KG1 (cell line): ENCODE measurements around the gene PLAU.
A peak's percentile ranks its signal among the peaks of the same experiment; 100 is the strongest.
"Not testable (repeated sequence)": the region's sequence is repeated elsewhere in the genome, so short reads cannot be mapped to it uniquely, and the experiment has no call there.

Experiments used
- DNase-seq: peaks from one replicate; lab custom pipeline; 2025; lab: John Stamatoyannopoulos, UW

The PLAU gene

DNA sequence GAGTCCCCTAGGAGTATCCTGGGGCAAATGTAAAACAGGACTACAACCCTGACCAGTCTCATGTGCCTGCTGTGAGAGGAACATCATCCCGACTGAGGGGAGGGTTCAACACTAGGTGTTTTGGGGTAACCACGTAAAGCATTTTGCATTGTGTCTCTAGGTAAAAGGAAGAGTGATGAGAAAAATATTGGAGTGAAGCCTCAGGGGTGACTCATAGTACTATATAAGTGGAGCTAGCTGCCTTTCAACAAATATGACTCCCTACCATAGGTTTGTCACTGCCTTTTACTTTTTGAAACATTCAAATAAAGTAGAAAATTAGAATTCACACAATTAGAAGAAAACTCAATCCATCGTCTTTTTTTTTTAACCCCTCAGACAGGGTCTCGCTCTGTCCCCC, 34.0 kb upstream of the PLAU start:
- no peak for DNase-seq

DNA sequence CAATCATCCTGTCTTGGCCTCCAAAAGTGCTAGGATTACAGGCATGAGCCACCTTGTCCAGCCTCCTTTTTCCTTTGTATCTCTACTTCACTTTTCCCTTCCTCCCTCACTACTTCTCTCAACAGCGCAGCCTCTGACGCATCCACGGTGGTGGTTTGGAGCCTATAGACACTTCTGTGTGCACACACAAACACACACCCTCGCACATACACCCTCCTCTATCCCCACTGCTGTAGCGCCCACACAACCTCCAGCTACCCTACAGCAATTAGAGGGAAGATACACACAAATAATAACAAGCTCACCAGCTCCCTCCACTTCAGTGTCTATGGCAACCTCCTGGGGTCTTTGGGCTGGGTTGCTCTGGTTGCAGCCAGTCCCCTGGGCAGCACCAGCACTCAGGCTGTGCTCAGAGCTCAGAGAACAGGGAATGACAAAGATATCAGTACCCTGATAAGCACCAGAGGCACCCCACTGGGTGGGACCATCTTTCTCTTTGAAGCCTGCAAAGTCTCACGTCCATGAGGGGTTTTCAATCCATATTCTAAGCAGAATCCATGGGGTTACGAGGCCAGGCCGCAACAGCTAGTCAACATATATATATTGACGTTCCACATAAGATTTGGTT, 33.3 kb upstream of the PLAU start:
- DNase-seq, result no peak

DNA sequence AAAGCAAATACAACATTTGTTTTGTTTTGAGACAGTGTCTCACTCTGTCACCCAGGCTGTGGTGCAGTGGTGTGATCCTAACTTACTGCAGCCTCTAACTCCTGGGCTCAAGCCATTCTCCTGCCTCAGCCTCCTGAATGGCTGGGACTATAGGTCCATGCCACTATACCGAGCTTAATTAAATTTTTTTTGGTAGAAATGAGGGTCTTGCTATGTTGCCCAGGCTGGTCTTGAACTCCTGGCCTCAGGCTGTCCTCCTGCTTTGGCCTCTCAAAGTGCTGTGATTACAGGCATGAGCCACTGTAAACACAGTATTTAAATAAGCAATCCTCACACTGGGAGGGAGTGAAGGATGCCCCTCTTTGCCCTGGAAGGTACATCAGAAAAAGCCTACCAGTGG, 32.6 kb upstream of the PLAU start:
- DNase-seq, result no peak

DNA sequence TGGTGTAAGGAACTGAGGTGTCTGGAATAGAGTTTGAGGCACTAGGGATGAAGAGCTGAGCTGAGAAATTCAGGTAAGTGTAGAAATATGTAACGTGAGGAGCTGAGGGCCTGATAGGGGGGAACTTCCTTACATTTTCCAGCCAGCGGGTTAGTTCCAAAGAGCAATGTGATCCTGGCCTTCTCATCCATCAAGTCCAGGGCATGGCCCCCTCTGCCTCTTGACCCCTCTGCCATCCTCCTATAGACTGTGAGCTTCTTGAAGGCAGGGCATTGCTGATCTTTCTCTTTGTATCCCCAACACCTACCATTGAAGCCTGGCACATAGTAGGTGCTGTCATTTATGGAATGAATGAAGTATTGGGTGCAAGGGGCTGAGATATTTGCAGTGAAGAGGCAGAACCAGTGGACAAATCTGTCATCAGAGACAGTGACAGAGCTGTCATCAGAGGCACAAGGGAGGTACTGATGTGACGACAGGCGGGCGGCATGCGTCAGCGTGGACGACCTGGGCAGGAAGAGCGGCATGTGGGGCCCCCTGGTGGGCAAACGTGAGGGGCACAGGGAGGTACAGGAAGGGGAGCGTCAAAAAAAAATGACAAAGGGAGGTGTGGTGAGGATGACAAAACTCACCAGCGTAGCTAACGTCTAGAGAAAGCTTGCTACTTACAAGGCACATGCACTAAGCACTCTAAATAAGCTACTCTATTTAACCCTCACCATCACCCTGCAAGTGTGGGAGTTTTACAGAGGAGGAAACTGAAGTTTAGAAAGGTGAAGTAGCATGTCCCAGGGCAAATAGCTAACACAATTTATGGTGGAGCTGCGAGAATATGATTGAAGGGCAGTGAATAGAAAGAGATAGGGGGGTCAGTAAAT, 31.4 kb upstream of the PLAU start:
- DNase-seq, result peak; percentile 83

DNA sequence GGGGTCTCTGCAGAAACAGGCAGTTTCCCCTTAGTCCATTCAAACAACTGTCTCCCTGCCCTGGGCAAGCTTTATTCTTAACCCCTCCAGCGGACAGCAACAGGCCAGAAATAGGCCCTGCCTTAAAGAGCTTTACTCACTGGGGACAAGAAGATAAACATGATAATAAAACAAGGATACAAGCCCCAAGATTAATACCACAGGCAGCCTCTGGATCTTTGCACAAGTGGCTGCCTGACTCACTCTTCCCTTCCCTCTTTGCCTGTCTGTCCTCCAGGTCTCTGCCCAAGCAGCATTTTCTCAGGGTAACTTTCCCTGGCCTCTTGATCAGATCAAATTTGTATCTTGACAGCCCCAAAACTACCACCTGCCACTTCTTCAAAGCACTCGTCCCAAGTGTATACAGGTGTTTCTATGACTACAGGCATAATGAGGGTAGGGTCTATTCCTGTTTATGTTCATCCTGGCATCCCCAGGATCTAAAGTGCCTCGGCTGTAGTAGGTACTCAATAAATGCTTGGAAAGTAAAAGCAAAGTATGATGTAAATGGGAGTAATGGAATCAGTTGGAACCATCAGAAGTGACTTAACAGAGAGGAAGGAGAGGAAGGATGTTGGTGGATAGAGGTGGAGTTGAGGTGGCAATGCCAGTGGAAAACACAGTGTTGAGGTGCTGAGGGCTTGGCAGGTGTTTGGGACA, 29.6 kb upstream of the PLAU start:
- DNase-seq, result no peak

DNA sequence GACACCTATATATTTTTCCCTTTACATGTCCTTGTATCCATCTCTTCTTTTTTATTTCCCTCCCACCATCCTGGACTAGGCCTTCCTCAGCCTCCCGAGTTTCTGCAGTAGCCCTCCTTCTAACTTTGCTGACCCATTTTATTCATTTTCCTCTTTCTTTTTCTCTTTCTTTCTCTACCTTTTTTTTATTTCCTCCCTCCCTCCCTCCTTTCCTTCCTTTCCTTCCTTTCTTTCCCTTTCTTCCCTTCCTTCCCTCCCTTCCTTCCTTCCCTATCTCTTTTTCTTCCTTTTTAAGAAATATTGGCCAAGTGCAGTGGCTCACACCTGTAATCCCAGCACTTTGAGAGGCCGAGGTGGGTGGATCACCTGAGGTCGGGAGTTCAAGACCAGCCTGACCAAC, 26.9 kb upstream of the PLAU start:
- DNase-seq, result no peak

DNA sequence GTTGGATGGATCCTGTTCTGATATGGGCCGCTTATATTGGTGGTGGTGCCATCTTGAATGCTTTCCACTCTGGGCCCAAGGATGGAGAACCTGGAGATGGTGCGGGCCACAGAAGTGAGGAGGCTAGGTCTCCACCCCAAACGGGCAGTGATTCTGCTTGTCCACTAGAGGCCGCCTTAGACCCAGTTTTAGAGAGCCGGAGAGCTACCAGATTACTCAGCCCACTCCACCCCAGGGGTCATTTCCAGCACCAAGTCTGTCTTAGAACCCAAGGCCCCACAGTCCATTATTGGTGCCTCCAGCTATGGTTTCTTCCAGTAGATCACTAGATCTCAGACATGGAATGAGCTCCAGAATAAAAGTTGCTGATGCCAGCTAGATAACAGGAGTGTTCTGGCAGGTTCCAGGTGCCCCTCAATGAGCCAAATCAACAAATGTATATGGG, 24.8 kb upstream of the PLAU start:
- no peak for DNase-seq

DNA sequence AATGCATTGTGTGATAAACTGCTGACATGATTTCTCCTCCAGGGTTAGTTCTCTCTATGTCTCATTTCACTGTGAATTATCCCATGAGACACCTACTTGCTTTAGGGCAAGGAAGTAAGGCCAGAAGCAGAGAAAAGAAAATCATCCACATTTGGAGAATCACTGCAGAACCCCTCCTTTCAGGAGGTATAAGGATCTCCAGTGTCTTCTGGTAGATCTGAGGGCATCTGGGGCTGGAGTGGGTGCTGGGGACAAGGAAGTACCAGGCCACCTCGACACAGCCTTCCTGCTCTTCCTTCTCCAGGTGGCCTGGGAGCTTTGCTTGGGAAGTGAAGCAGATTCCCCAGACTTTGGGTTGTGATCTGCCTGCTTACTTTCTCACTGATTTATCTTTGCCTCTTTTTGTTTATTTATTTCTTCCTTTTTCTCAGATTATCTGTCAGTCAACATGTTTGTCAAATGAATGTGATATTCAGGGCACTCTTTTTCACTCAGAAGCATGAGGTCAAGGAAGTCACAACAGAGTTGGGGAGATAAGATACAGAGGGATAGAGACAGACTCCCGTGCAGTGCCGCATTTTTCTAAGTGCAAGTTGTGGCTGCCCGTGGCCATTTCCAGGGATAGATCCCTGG, 24.2 kb upstream of the PLAU start:
- DNase-seq, result no peak

DNA sequence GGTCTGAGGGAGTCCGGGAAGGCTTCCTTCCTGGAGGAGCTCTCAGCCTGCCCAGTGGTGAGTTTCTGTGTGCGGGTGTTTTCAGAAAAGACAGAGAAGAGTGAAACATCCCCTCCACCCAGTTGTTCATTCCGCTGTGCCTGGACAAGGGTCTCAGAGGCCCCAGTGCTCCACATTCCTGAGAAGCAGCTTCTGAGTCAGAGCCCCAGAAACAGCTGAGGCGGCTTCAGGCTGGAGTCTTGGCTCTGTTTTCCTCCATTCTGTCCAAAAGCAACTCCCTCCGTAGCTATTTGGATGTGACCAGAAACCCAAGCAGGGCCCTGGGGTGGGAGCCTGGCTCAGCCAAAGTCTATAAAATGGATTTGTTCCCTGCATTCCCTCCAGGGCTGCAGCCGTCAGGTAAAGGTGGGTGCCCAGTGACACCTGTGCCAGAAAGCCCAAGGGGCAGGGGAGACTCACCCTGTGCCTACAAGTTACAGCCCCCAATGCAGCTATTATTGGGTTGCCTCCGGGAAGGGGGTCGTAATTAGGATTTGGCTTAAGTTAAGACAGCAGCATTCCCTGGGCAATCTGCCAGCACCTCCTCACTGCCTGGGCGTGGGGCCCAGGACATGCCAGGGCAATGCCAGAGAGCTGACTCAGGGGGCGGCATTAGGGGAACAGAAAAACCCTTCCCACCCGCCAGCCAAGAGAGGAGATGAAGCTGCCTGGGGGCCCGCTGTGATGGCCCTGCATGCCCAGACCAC, 23.5 kb upstream of the PLAU start:
- no peak for DNase-seq

DNA sequence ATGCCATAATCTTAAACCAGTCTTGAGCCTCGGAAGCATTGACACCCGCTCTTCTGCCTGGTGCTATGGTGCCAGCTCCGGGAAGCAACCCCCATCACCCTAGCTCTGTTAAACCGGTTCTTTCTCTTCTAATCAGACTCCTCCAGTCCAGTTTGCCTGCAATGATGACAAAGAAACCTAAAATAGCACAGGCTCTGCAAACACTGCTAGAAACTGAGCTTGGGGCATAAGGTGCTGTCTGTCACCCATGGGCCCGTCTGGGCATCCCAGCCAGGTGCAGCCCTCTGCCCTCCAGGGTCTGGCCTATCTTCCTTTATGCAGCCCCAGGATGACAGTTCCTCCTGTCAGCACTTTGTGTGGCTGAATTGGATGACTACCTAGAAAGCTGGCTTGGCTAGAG, 22.4 kb upstream of the PLAU start:
- no peak for DNase-seq

DNA sequence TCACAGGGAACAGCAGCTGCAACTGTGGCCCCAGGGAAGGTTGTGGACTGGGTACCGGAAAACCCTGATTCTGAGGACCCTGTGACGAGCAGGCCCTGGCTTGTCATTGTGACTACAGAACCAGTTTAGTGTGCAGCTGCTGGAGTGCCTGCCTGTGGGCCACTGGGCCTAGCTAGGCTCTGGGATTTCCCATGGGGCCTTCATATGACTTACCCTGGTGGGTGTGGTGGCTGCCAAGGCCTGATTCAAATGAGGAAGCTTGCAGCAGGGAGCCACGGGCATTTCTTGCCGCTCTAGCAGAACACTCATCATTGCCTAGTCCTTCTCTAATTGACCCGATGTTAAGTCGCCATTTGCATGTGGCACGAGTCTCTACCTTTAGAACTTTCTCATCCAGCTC, 21.9 kb upstream of the PLAU start:
- DNase-seq, result no peak

DNA sequence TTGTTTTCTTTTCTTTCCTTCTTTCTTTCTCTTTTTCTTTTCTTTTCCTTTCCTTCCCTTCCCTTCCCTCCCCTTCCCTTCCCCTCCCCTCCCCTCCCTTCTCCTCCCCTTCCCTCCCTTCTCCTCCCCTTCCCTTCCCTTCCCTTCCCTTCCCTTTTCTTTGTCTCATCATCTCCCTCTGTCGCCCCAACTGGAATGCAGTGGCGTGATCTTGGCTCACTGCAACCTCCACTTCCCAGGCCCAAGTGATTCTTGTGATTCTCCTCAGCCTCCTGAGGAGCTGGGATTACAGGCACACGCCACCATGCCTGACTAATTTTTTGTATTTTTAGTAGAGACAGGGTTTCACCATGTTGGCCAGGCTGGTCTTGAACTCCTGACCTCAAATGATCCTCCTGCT, 21.5 kb upstream of the PLAU start:
- DNase-seq, result not testable (repeated sequence)

DNA sequence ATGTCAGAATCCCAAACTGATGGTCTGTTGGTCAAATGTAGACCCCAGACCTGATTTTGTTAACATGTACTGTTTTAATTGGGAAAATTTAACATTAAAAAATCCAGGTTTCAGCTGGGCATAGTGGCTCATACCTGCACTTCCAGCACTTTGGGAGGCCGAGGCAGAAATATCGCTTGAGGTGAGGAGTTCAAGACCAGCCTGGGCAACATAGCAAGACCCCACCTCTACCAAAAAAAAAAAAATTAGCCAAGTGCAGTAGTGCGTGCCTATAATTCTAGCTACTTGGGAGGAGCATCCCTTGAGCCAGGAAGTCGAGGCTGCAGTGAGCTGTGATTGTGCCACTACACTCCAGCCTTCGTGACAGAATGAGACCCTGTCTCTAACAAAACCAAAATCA, 20.7 kb upstream of the PLAU start:
- no peak for DNase-seq

DNA sequence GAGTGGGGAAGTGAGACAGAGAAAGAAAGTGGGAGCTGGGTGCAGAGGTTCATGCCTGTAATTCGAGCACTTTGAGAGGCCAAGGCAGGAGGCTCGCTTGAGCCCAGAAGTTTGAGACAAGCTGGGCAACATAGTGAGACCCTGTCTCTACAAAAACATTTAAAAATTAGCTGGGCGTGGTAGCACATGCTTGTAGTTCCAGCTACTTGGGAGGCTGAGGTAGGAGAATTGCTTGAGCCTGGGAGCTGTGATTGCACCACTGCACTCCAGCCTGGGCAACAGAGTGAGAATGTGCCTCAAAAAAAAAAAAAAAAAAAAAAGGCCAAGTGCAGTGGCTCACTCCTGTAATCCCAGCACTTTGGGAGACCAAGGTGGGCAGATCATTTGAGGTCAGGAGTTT, 20.1 kb upstream of the PLAU start:
- DNase-seq, result not testable (repeated sequence)

DNA sequence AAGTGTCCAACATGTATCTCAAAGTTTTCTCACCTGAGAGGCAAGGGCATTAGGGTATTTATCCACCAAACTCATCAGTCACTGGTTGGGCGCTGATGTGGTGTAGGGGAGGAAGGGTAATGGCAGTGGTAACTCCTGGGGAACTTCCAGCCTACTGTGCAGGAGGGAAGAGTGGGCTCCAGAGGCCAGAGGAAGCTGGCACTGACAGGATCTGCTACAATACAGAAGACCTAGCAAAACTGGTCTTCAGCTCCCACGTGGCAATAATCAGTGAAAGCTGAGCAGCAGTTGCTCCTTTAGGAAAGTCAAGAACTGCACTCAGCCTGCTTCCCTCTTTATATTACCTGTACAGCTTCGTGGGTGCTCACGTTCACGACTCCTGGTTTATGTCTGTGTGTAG, 19.4 kb upstream of the PLAU start:
- no peak for DNase-seq

DNA sequence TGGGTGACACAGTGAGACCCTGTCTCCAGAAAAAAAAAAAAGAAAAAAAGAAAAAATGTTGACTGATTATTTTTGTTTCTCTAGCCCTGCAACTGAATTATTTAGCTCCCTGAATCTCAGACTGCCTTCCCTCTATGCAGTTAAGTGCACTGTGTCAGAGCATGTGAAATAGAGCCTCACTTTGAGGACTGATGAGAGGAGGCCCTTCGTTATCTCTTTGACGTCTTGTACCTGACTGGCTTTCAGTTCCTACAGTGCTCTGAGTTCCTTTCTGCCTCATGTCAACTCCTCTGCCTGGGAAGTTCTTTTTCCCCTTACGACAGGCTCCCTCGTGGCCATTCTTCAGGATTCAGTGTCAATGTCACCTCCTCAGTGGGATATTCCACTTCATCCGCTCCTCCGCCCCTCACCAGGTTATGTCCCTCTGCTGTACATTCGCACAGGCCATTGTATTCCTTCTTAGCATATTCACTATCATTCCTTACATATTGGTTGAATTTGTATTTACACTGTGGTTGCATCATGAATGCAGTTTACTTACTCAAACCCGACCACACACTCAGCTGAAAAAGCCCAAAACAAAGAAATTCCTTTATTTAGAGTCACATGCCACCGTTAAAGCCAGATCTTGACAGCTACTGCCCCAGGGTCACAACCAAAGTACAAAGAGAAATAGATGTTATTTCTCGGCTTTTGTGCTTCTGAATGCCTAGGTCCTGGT, 18.5 kb upstream of the PLAU start:
- DNase-seq, result no peak

DNA sequence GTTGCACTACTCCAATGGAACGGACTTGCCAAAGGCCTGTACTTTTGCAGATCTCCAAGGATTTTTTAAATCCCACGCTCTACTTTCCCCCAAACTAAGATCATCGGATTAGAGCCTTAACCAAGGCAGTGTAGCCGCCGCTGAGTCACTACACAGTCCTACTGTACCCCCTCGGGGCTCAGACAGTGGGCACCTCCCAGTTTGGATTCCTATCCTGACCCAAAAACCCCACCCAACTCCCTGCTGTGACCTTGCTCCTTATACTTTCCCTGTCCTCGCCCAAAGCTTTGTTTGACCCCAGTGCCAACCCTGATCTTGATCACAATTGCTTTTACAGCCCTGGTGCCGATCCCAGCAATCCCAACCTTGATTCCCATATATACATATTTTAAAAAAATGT, 17.5 kb upstream of the PLAU start:
- DNase-seq, result no peak

DNA sequence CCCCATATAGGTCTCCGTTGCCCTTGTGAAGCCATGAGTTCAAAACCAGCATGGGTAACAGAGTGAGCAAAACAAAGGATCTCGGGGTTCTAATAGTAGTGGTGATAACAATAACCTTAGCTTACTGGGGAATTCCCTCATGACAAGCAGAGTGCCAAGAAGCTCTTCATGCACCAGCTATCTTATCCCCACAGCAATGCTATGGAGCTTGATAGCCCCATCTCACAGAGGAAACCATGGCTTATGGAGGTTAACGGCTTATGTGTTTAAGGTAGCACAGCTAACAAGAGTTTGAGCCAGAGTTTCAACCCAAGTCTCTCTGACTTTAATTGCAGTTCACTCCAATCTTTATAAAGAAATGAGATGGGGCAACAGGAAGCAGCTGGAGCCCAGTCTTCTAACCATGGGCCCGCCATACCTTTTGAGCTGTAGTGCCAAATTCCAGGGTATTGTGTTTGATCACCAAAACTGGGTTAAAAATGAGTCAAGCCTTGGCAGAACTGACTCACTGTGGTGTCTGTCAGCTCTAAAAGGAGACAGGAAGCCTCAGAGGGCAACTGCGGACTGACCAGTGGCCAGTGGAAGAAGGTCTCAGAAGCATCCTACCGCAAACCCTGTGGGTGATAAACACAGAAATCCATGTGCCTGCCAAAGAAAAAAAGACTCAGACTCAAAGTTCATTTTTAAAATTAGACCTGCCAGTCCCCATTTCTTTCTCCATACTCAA, 16.5 kb upstream of the PLAU start:
- DNase-seq, result no peak

DNA sequence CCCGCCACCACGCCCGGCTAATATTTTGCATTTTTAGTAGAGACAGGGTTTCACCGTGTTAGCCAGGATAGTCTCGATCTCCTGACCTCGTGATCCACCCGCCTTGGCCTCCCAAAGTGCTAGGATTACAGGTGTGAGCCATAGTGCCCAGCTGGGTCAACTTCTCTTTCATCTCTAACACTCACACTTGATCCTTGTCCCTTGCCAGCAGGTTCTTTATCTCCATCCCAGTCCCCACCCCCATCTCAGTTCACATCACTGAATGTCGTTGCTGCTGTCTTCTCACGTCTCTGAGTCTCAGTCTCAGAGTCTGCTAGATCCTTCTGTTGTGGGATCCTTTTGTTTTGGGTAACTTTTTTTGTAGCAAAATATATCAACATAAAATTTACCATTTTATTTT, 15.6 kb upstream of the PLAU start:
- DNase-seq, result not testable (repeated sequence)

DNA sequence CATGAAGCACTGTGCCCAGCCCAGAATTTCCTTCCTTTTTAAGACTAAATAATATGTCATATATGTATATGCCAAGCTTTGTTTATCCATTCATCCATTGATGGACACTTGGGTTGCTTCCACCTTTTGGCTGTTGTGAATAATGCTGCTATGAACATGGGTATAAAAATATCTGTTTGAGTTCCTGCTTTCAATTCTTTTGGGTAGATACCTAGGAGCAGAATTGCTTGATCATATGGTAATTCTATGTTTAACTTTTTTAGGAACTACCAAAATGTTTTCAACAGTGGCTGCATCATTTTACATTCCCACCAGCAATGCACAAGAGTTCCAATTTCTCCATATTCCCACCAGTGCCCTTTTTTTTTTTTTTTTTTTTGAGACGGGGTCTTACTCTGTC, 13.2 kb upstream of the PLAU start:
- no peak for DNase-seq
